Panc1 (cell line): Measurements from ENCODE around the gene TMEM132C. TPM values are rescaled to one million over a fixed set of nuclear protein-coding genes. Genes with fewer than 3 reads are reported as not detected.

Experiments used
- ATAC-seq: fragments of 200-7000 bp; cut with Tn5 transposase; 2 replicates; pipeline ENCODE4 v1.9.1; 2020; ENCODE audit warnings: mild to moderate bottlenecking, moderate library complexity
- BruUV-seq: library from RNA; stranded (reverse); fragments of 400-500 nt; replicated peaks from 2 replicates; lab custom pipeline; 2021; lab: Mats Ljungman, UMichigan
- CTCF ChIA-PET: fragments of 300-600 bp; sonication (Branson Sonifier 250); formaldehyde crosslinking; loops from one replicate; lab custom pipeline; 2022; ENCODE audit warnings: antibody characterized with exemption; lab: Charles Lee
- POLR2A ChIA-PET: fragments of 300-600 bp; sonication (Branson Sonifier 250); formaldehyde crosslinking; loops from one replicate; lab custom pipeline; 2022; ENCODE audit warnings: antibody characterized with exemption; lab: Charles Lee
- DNase-seq: peaks from one replicate; pipeline ENCODE4 v3.0.0-alpha.2; 2010; ENCODE audit warnings: low read depth, low spot score
- H3K27ac ChIP-seq: 2 replicates; pipeline ENCODE4 v1.5.1; 2011; ENCODE audit warnings: mild to moderate bottlenecking, low read length, inconsistent platforms
- H3K27me3 ChIP-seq: fragments of 200-500 bp; sonication (Bioruptor generic); 2 replicates; pipeline ENCODE4 v1.6.0; 2014; ENCODE audit warnings: low read length, inconsistent platforms; ENCODE audit not compliant: control insufficient read depth, insufficient read depth
- H3K36me3 ChIP-seq: fragments of 200-500 bp; sonication (Bioruptor generic); 2 replicates; pipeline ENCODE4 v1.5.1; 2014; ENCODE audit warnings: inconsistent platforms, mild to moderate bottlenecking, low read length, moderate library complexity; ENCODE audit not compliant: control insufficient read depth, insufficient read depth
- H3K4me1 ChIP-seq: 2 replicates; pipeline ENCODE4 v1.5.1; 2011; ENCODE audit warnings: inconsistent platforms, mild to moderate bottlenecking, low read length, moderate library complexity; ENCODE audit not compliant: control insufficient read depth, insufficient read depth
- H3K4me3 ChIP-seq, 2 experiments: 2 replicates each; pipeline ENCODE4 v1.5.1; 2011 to 2012; ENCODE audit warnings: low read depth in 2 of 2, low read length in 2 of 2, mild to moderate bottlenecking in 2 of 2, inconsistent platforms in 1 of 2, moderate library complexity in 1 of 2
- H3K9me3 ChIP-seq: fragments of 200-500 bp; sonication (Bioruptor generic); 2 replicates; pipeline ENCODE4 v1.5.1; 2014; ENCODE audit warnings: low read depth, mild to moderate bottlenecking, inconsistent platforms, low read length, moderate library complexity; ENCODE audit not compliant: control insufficient read depth, insufficient read depth
- POLR2AphosphoS5 ChIP-seq: IDR thresholded peaks from 2 replicates; pipeline ENCODE4 v1.6.1; 2012; ENCODE audit warnings: mild to moderate bottlenecking, low read depth, low read length, moderate library complexity
- REST ChIP-seq, 2 experiments: IDR thresholded peaks; 2 replicates each; pipeline ENCODE4 v1.6.1; 2011 to 2012; ENCODE audit warnings: low read depth in 2 of 2, control low read depth in 1 of 2, low read length in 1 of 2, mild to moderate bottlenecking in 1 of 2, moderate library complexity in 1 of 2; ENCODE audit not compliant: insufficient read depth in 1 of 2
- SIN3A ChIP-seq: IDR thresholded peaks from 2 replicates; pipeline ENCODE4 v1.6.1; 2012; ENCODE audit warnings: low read depth, mild to moderate bottlenecking, low read length, moderate library complexity, borderline replicate concordance; ENCODE audit not compliant: insufficient read depth
- TCF7L2 ChIP-seq: IDR thresholded peaks from 2 replicates; pipeline ENCODE4 v1.6.1; 2011; ENCODE audit warnings: mild to moderate bottlenecking, low read depth, low read length, inconsistent platforms
- in situ Hi-C: cut with HindIII; loops from 2 replicates; pipeline ENCODE4 v1.10.0; 2016; ENCODE audit warnings: low sequenced_read_pairs, low pct_unique_long_range_greater_than_20kb
- intact Hi-C: fragments of 100-400 bp; cut with micrococcal nuclease; formaldehyde crosslinking; loops from one replicate; pipeline ENCODE4 v1.10.0; 2022; ENCODE audit not compliant: unreplicated experiment
- total RNA-seq: library from RNA; stranded (reverse); gene quantifications from one replicate; pipeline ENCODE4 v1.2.1, GENCODE V29; 2021; ENCODE audit not compliant: unreplicated experiment
- TF ChIP-seq, protein P1 (sequence below): fragments of 450-650 bp; IDR thresholded peaks from 2 replicates; pipeline ENCODE4 v1.5.1; 2017; ENCODE audit warnings: mild to moderate bottlenecking

Gene TMEM132C
- total RNA-seq, 1 experiment from 2014 or later = not detected

DNA sequence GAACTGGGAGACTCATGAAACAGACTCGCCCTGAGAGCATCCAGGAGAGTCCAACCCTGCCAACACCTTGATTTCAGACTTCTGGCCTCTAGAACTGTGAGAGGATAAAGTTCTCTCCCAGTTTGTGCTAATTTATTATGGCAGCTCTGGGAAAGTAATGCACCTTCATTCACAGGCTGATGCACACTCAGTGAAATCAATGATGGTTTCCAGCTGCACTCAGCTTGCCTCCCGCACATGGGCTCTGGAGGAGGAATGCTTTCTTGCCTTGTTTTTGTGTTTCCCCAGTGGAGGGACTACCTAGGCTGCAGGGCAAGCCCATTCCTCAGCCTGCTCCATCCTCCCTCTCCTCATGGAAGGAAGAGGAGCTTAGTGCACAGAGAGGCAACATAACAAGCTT is 45.7 kb downstream of the TMEM132C start:
- TF ChIP-seq TCF7L2 (no peak), SIN3A (no peak), REST (IDR thresholded peaks at IDR 0.05; ENCODE audit: insufficient read depth in 1 of 2, low read depth in 2 of 2, low read length in 1 of 2) (no peak), POLR2AphosphoS5 (no peak)
- TF ChIP-seq, protein P1, sequence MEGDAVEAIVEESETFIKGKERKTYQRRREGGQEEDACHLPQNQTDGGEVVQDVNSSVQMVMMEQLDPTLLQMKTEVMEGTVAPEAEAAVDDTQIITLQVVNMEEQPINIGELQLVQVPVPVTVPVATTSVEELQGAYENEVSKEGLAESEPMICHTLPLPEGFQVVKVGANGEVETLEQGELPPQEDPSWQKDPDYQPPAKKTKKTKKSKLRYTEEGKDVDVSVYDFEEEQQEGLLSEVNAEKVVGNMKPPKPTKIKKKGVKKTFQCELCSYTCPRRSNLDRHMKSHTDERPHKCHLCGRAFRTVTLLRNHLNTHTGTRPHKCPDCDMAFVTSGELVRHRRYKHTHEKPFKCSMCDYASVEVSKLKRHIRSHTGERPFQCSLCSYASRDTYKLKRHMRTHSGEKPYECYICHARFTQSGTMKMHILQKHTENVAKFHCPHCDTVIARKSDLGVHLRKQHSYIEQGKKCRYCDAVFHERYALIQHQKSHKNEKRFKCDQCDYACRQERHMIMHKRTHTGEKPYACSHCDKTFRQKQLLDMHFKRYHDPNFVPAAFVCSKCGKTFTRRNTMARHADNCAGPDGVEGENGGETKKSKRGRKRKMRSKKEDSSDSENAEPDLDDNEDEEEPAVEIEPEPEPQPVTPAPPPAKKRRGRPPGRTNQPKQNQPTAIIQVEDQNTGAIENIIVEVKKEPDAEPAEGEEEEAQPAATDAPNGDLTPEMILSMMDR = no peak
- intact Hi-C loops (no loop called here), in situ Hi-C loops (no loop called here)
- ATAC-seq = no peak
- Histone ChIP-seq H3K36me3 (no peaks in the 10 kb centered on the region), H3K27ac (no peak overlapping the region), H3K27me3 (no peaks in the 10 kb centered on the region; the same call in 1 of the 2 replicates), H3K4me3 (no peak overlapping the region), H3K4me1 (no peaks in the 10 kb centered on the region), H3K9me3 (no peaks in the 10 kb centered on the region)
- CTCF ChIA-PET = no interaction called here
- no TSS peak for BruUV-seq
- POLR2A ChIA-PET = no interaction called here
- no peak for DNase-seq

GRCh38 chr12:128313931-128314330 is 47.0 kb downstream of the TMEM132C start:
- Histone ChIP-seq H3K27ac (no peak overlapping the region), H3K4me3 (no peak overlapping the region), H3K9me3 (no peaks in the 10 kb centered on the region), H3K27me3 (no peaks in the 10 kb centered on the region; the same call in 1 of the 2 replicates), H3K4me1 (no peaks in the 10 kb centered on the region), H3K36me3 (no peaks in the 10 kb centered on the region)
- POLR2A ChIA-PET = no interaction called here
- in situ Hi-C loops (no loop called here), intact Hi-C loops (no loop called here)
- ATAC-seq (no peak), DNase-seq (no peak)
- no TSS peak for BruUV-seq
- CTCF ChIA-PET = no interaction called here
- TF ChIP-seq POLR2AphosphoS5 = no peak

DNA sequence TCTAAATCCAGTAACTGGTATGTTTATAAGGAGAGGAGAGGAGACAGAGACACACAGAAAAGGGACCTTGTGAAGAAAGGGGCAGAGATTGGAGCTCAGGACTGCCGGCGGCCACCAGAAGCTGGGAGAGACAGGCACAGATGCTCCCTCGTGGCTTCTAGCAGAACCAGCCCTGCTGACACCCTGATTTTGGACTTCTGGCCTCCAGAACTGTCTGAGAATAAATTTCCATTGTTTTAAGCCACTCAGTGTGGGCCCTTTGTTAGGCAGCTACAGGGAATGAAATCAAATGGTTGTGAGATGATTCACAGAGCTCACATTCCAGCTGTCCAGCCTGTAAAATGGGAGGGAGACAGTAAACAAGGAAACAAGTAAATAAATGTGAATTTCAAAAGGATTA is 47.6 kb downstream of the TMEM132C start:
- CTCF ChIA-PET = no interaction called here
- no peak for DNase-seq
- no peaks in the 10 kb centered on the region for H3K27me3 ChIP-seq
- POLR2A ChIA-PET = no interaction called here
- no peak for ATAC-seq
- H3K27ac ChIP-seq = no peak overlapping the region
- in situ Hi-C loops (no loop called here), intact Hi-C loops (no loop called here)
- BruUV-seq = no TSS peak
- TF ChIP-seq REST (IDR thresholded peaks at IDR 0.05; ENCODE audit: insufficient read depth in 1 of 2, low read depth in 2 of 2, low read length in 1 of 2) (no peak), SIN3A (no peak), POLR2AphosphoS5 (no peak), TCF7L2 (no peak)
- TF ChIP-seq, protein P1 = no peak
- no peaks in the 10 kb centered on the region for H3K36me3 ChIP-seq
- H3K9me3 ChIP-seq = no peaks in the 10 kb centered on the region
- H3K4me1 ChIP-seq = no peaks in the 10 kb centered on the region
- H3K4me3 ChIP-seq = no peak overlapping the region
